SK-N-SH (cell line): ENCODE data around the gene MFNG. TPM values are rescaled to one million over a fixed set of nuclear protein-coding genes. Genes with fewer than 3 reads are reported as not detected.

ENCODE experiments used
- CTCF ChIA-PET: fragments of 300-600, 350-600 bp; formaldehyde crosslinking; extraction: SDS; loops from one replicate; lab custom pipeline; 2021; lab: Yijun Ruan, JAX
- POLR2A ChIA-PET: fragments of 350-600 bp; sonication (Branson Sonifier 250); formaldehyde crosslinking; extraction: SDS; loops from one replicate; lab custom pipeline; 2020; ENCODE audit warnings: antibody characterized with exemption, inconsistent platforms; lab: Yijun Ruan, JAX
- DNase-seq: peaks from one replicate; pipeline ENCODE4 v3.0.0; 2012
- H2AFZ ChIP-seq: fragments of 200-600 bp; sonication (generic); 2 replicates; pipeline ENCODE4 v1.8.1; 2016; ENCODE audit warnings: antibody characterized with exemption, mild to moderate bottlenecking, low read depth
- H3F3A ChIP-seq: fragments of 200-600 bp; sonication (generic); replicated peaks from 2 replicates; pipeline ENCODE3; 2016; ENCODE audit warnings: antibody characterized with exemption, mild to moderate bottlenecking; ENCODE audit not compliant: insufficient read depth
- H3K27ac ChIP-seq, 2 experiments: fragments of 200-500 bp in 1 of 2; fragments of 200-600 bp in 1 of 2; sonication (Bioruptor generic) in 1 of 2; sonication (generic), shearing (Covaris generic) in 1 of 2; 2 replicates each; pipeline versions ENCODE4 v1.5.1 to v1.6.1; 2014 to 2016; ENCODE audit warnings: low read depth in 2 of 2, inconsistent platforms in 1 of 2, low read length in 1 of 2, mild to moderate bottlenecking in 1 of 2, mixed read lengths in 1 of 2
- H3K27me3 ChIP-seq: fragments of 200-600 bp; sonication (generic), shearing (Covaris generic); 2 replicates; pipeline ENCODE4 v1.6.1; 2016; ENCODE audit warnings: mixed run types; ENCODE audit not compliant: insufficient read depth
- H3K36me3 ChIP-seq, 2 experiments: fragments of 200-500 bp in 1 of 2; fragments of 200-600 bp in 1 of 2; sonication (Bioruptor generic) in 1 of 2; sonication (generic) in 1 of 2; replicated peaks in 1 of 2; 2 replicates each; pipeline versions ENCODE3 to v1.5.1; 2014 to 2016; ENCODE audit warnings: low read length in 1 of 2, mild to moderate bottlenecking in 1 of 2; ENCODE audit not compliant: insufficient read depth in 2 of 2, control insufficient read depth in 1 of 2
- H3K4me1 ChIP-seq, 2 experiments: fragments of 200-500 bp in 1 of 2; fragments of 200-600 bp in 1 of 2; sonication (Bioruptor generic) in 1 of 2; sonication (generic), shearing (Covaris generic) in 1 of 2; 2 replicates each; pipeline versions ENCODE4 v1.5.1 to v1.6.1; 2014 to 2016; ENCODE audit warnings: low read depth in 1 of 2, low read length in 1 of 2, mixed run types in 1 of 2; ENCODE audit not compliant: insufficient read depth in 2 of 2, control insufficient read depth in 1 of 2
- H3K4me2 ChIP-seq: fragments of 200-600 bp; sonication (generic), shearing (Covaris generic); 2 replicates; pipeline ENCODE4 v1.6.1; 2017; ENCODE audit warnings: mixed run types
- H3K4me3 ChIP-seq, 2 experiments: fragments of 200-500 bp in 1 of 2; fragments of 200-600 bp in 1 of 2; sonication (Bioruptor generic) in 1 of 2; sonication (generic), shearing (Covaris generic) in 1 of 2; 2 replicates each; pipeline versions ENCODE4 v1.5.1 to v1.8.1; 2014 to 2016; ENCODE audit warnings: low read depth in 2 of 2, inconsistent platforms in 1 of 2, low read length in 1 of 2, mild to moderate bottlenecking in 1 of 2, mixed read lengths in 1 of 2, moderate library complexity in 1 of 2
- H3K79me2 ChIP-seq: fragments of 200-600 bp; sonication (generic); 2 replicates; pipeline ENCODE4 v1.8.1; 2017; ENCODE audit warnings: mild to moderate bottlenecking; ENCODE audit not compliant: insufficient read depth
- H3K9ac ChIP-seq: fragments of 200-600 bp; sonication (generic); 2 replicates; pipeline ENCODE4 v1.6.1; 2017; ENCODE audit warnings: mixed run types
- H3K9me2 ChIP-seq: fragments of 200-600 bp; sonication (generic); 2 replicates; pipeline ENCODE4 v1.6.1; 2017; ENCODE audit warnings: mixed run types
- H3K9me3 ChIP-seq: fragments of 200-600 bp; sonication (generic); 2 replicates; pipeline ENCODE4 v1.6.1; 2017; ENCODE audit warnings: mixed run types, mild to moderate bottlenecking, moderate library complexity
- H4K20me1 ChIP-seq: fragments of 200-600 bp; sonication (generic); 2 replicates; pipeline ENCODE4 v1.6.1; 2017; ENCODE audit warnings: mild to moderate bottlenecking, mixed run types; ENCODE audit not compliant: insufficient read depth
- CHD2 ChIP-seq: fragments of 150-350 bp; IDR thresholded peaks from 2 replicates; pipeline ENCODE4 v1.6.1; 2018; ENCODE audit warnings: low read length; ENCODE audit not compliant: partially characterized antibody
- ELF1 ChIP-seq: IDR thresholded peaks from 2 replicates; pipeline ENCODE4 v1.4.0; 2012
- EZH2phosphoT487 ChIP-seq: fragments of 200-600 bp; sonication (generic); IDR thresholded peaks from 2 replicates; pipeline ENCODE4 v1.6.1; 2017; ENCODE audit warnings: low read depth, mixed run types, mild to moderate bottlenecking, antibody characterized with exemption, moderate library complexity, borderline replicate concordance
- FOXJ3 ChIP-seq: sonication (generic); formaldehyde crosslinking; IDR thresholded peaks from 2 replicates; pipeline ENCODE4 v1.5.1; 2020; ENCODE audit warnings: mild to moderate bottlenecking, missing genetic modification reagents
- FOXM1 ChIP-seq: IDR thresholded peaks from 2 replicates; pipeline ENCODE4 v1.4.0; 2012; ENCODE audit warnings: low read depth, mild to moderate bottlenecking
- MXI1 ChIP-seq: IDR thresholded peaks from 2 replicates; pipeline ENCODE4 v1.6.1; 2012; ENCODE audit warnings: mild to moderate bottlenecking, low read depth, low read length, improper control_type of control experiment
- REST ChIP-seq: IDR thresholded peaks from 2 replicates; pipeline ENCODE4 v1.6.1; 2012; ENCODE audit warnings: mild to moderate bottlenecking, low read depth, low read length, moderate library complexity
- RXRA ChIP-seq: IDR thresholded peaks from 2 replicates; pipeline ENCODE4 v1.4.0; 2012; ENCODE audit warnings: low read depth, mild to moderate bottlenecking, borderline replicate concordance
- TAF1 ChIP-seq: IDR thresholded peaks from 2 replicates; pipeline ENCODE4 v1.6.1; 2012; ENCODE audit warnings: low read depth, mild to moderate bottlenecking, low read length, moderate library complexity, borderline replicate concordance
- ZBTB33 ChIP-seq: IDR thresholded peaks from 2 replicates; pipeline ENCODE4 v1.4.0; 2012; ENCODE audit warnings: low read depth, borderline replicate concordance
- WGBS: methylation state at CpG from one replicate; pipeline ENCODE4 v1.1.6; 2017; ENCODE audit warnings: low lambda C conversion rate; 5-methylcytosine and 5-hydroxymethylcytosine counted together
- polyA plus RNA-seq, 3 experiments: library from polyadenylated mRNA; depleted of rRNA; stranded (reverse); fragments of >200 nt; gene quantifications; 2 replicates each; pipeline ENCODE4 v1.2.3, GENCODE V29; 2012

Gene MFNG
- polyA plus RNA-seq, 1 of the 3 experiments (the other 2 are of a cell fraction), result 0.18 TPM

GRCh38 chr22:37499027-37499707 lies 13.0 kb upstream of the MFNG start:
- CTCF ChIA-PET, result interaction anchor here (0.5 to 6.0 kb wide), 17 partner anchors 9 to 425 kb away, joined by 3 to 35 read pairs (median 7); partner anchors contain the start of genes CARD10 and MFNG
- no peak for TF ChIP-seq MXI1
- TF ChIP-seq FOXM1, result no peak
- TF ChIP-seq EZH2phosphoT487, result no peak
- TF ChIP-seq TAF1, result no peak
- TF ChIP-seq FOXJ3 (CRISPR knock-in tag), result no peak
- no peak for TF ChIP-seq ZBTB33
- no peak for TF ChIP-seq CHD2
- no peak for TF ChIP-seq ELF1
- TF ChIP-seq REST, result no peak
- TF ChIP-seq RXRA, result no peak
- Histone ChIP-seq H4K20me1 (no peaks in the 10 kb centered on the region), H3K79me2 (no peaks in the 10 kb centered on the region), H3K4me3 (no peak overlapping the region), H3F3A (peaks cover 21% of the 10 kb centered on the region), H3K27ac (peak overlapping the region in 1 of 2 experiments; percentile 72; a peak in 2 of 4 replicates), H3K36me3 (peaks cover 0 to 2% of the 10 kb centered on the region in 2 experiments), H2AFZ (no peak overlapping the region), H3K9me3 (no peaks in the 10 kb centered on the region), H3K4me1 (peaks cover 16 to 53% of the 10 kb centered on the region in 2 experiments), H3K27me3 (no peaks in the 10 kb centered on the region), H3K9me2 (no peaks in the 10 kb centered on the region), H3K4me2 (no peak overlapping the region), H3K9ac (no peak overlapping the region)
- POLR2A ChIA-PET, result interaction anchor here (1.0 kb wide), 1 partner anchor 69 kb away, joined by 3 read pairs; no protein-coding TSS in a partner anchor
- 92% methylated on average over 9 of the region's 12 CpGs for WGBS
- DNase-seq, result no peak
